SK-N-SH (cell line): ENCODE measurements around the gene HAT1. TPM values are rescaled to one million over a fixed set of nuclear protein-coding genes. Genes with fewer than 3 reads are reported as not detected.

ENCODE experiments used
- CTCF ChIA-PET: fragments of 300-600, 350-600 bp; formaldehyde crosslinking; extraction: SDS; loops from one replicate; lab custom pipeline; 2021; lab: Yijun Ruan, JAX
- POLR2A ChIA-PET: fragments of 350-600 bp; sonication (Branson Sonifier 250); formaldehyde crosslinking; extraction: SDS; loops from one replicate; lab custom pipeline; 2020; ENCODE audit warnings: antibody characterized with exemption, inconsistent platforms; lab: Yijun Ruan, JAX
- DNase-seq: peaks from one replicate; pipeline ENCODE4 v3.0.0; 2012
- H2AFZ ChIP-seq: fragments of 200-600 bp; sonication (generic); 2 replicates; pipeline ENCODE4 v1.8.1; 2016; ENCODE audit warnings: antibody characterized with exemption, mild to moderate bottlenecking, low read depth
- H3F3A ChIP-seq: fragments of 200-600 bp; sonication (generic); replicated peaks from 2 replicates; pipeline ENCODE3; 2016; ENCODE audit warnings: antibody characterized with exemption, mild to moderate bottlenecking; ENCODE audit not compliant: insufficient read depth
- H3K27ac ChIP-seq, 2 experiments: fragments of 200-500 bp in 1 of 2; fragments of 200-600 bp in 1 of 2; sonication (Bioruptor generic) in 1 of 2; sonication (generic), shearing (Covaris generic) in 1 of 2; 2 replicates each; pipeline versions ENCODE4 v1.5.1 to v1.6.1; 2014 to 2016; ENCODE audit warnings: low read depth in 2 of 2, inconsistent platforms in 1 of 2, low read length in 1 of 2, mild to moderate bottlenecking in 1 of 2, mixed read lengths in 1 of 2
- H3K27me3 ChIP-seq: fragments of 200-600 bp; sonication (generic), shearing (Covaris generic); 2 replicates; pipeline ENCODE4 v1.6.1; 2016; ENCODE audit warnings: mixed run types; ENCODE audit not compliant: insufficient read depth
- H3K36me3 ChIP-seq, 2 experiments: fragments of 200-500 bp in 1 of 2; fragments of 200-600 bp in 1 of 2; sonication (Bioruptor generic) in 1 of 2; sonication (generic) in 1 of 2; replicated peaks in 1 of 2; 2 replicates each; pipeline versions ENCODE3 to v1.5.1; 2014 to 2016; ENCODE audit warnings: low read length in 1 of 2, mild to moderate bottlenecking in 1 of 2; ENCODE audit not compliant: insufficient read depth in 2 of 2, control insufficient read depth in 1 of 2
- H3K4me1 ChIP-seq, 2 experiments: fragments of 200-500 bp in 1 of 2; fragments of 200-600 bp in 1 of 2; sonication (Bioruptor generic) in 1 of 2; sonication (generic), shearing (Covaris generic) in 1 of 2; 2 replicates each; pipeline versions ENCODE4 v1.5.1 to v1.6.1; 2014 to 2016; ENCODE audit warnings: low read depth in 1 of 2, low read length in 1 of 2, mixed run types in 1 of 2; ENCODE audit not compliant: insufficient read depth in 2 of 2, control insufficient read depth in 1 of 2
- H3K4me2 ChIP-seq: fragments of 200-600 bp; sonication (generic), shearing (Covaris generic); 2 replicates; pipeline ENCODE4 v1.6.1; 2017; ENCODE audit warnings: mixed run types
- H3K4me3 ChIP-seq, 2 experiments: fragments of 200-500 bp in 1 of 2; fragments of 200-600 bp in 1 of 2; sonication (Bioruptor generic) in 1 of 2; sonication (generic), shearing (Covaris generic) in 1 of 2; 2 replicates each; pipeline versions ENCODE4 v1.5.1 to v1.8.1; 2014 to 2016; ENCODE audit warnings: low read depth in 2 of 2, inconsistent platforms in 1 of 2, low read length in 1 of 2, mild to moderate bottlenecking in 1 of 2, mixed read lengths in 1 of 2, moderate library complexity in 1 of 2
- H3K79me2 ChIP-seq: fragments of 200-600 bp; sonication (generic); 2 replicates; pipeline ENCODE4 v1.8.1; 2017; ENCODE audit warnings: mild to moderate bottlenecking; ENCODE audit not compliant: insufficient read depth
- H3K9ac ChIP-seq: fragments of 200-600 bp; sonication (generic); 2 replicates; pipeline ENCODE4 v1.6.1; 2017; ENCODE audit warnings: mixed run types
- H3K9me2 ChIP-seq: fragments of 200-600 bp; sonication (generic); 2 replicates; pipeline ENCODE4 v1.6.1; 2017; ENCODE audit warnings: mixed run types
- H3K9me3 ChIP-seq: fragments of 200-600 bp; sonication (generic); 2 replicates; pipeline ENCODE4 v1.6.1; 2017; ENCODE audit warnings: mixed run types, mild to moderate bottlenecking, moderate library complexity
- H4K20me1 ChIP-seq: fragments of 200-600 bp; sonication (generic); 2 replicates; pipeline ENCODE4 v1.6.1; 2017; ENCODE audit warnings: mild to moderate bottlenecking, mixed run types; ENCODE audit not compliant: insufficient read depth
- ELF1 ChIP-seq: IDR thresholded peaks from 2 replicates; pipeline ENCODE4 v1.4.0; 2012
- EZH2phosphoT487 ChIP-seq: fragments of 200-600 bp; sonication (generic); IDR thresholded peaks from 2 replicates; pipeline ENCODE4 v1.6.1; 2017; ENCODE audit warnings: low read depth, mixed run types, mild to moderate bottlenecking, antibody characterized with exemption, moderate library complexity, borderline replicate concordance
- FOSL2 ChIP-seq: IDR thresholded peaks from 2 replicates; pipeline ENCODE4 v1.4.0; 2012; ENCODE audit warnings: low read depth, mild to moderate bottlenecking, moderate library complexity, borderline replicate concordance
- FOXJ3 ChIP-seq: sonication (generic); formaldehyde crosslinking; IDR thresholded peaks from 2 replicates; pipeline ENCODE4 v1.5.1; 2020; ENCODE audit warnings: mild to moderate bottlenecking, missing genetic modification reagents
- GATA2 ChIP-seq: sonication (generic); formaldehyde crosslinking; IDR thresholded peaks from 2 replicates; pipeline ENCODE4 v1.5.0; 2020; ENCODE audit warnings: mild to moderate bottlenecking, missing genetic modification reagents
- IRF3 ChIP-seq: fragments of 150-350 bp; IDR thresholded peaks from 2 replicates; pipeline ENCODE4 v1.6.1; 2016; ENCODE audit warnings: mild to moderate bottlenecking, low read depth, low read length
- JUND ChIP-seq: IDR thresholded peaks from 2 replicates; pipeline ENCODE4 v1.4.0; 2012
- MEF2A ChIP-seq: IDR thresholded peaks from 2 replicates; pipeline ENCODE4 v1.4.0; 2012; ENCODE audit warnings: low read depth, borderline replicate concordance
- RAD21 ChIP-seq: IDR thresholded peaks from 2 replicates; pipeline ENCODE4 v1.6.1; 2012; ENCODE audit warnings: mild to moderate bottlenecking, low read length
- RXRA ChIP-seq: IDR thresholded peaks from 2 replicates; pipeline ENCODE4 v1.4.0; 2012; ENCODE audit warnings: low read depth, mild to moderate bottlenecking, borderline replicate concordance
- SIN3A ChIP-seq: IDR thresholded peaks from 2 replicates; pipeline ENCODE4 v1.6.1; 2012; ENCODE audit warnings: low read depth, mild to moderate bottlenecking, low read length, moderate library complexity, borderline replicate concordance
- TAF1 ChIP-seq: IDR thresholded peaks from 2 replicates; pipeline ENCODE4 v1.6.1; 2012; ENCODE audit warnings: low read depth, mild to moderate bottlenecking, low read length, moderate library complexity, borderline replicate concordance
- TEAD4 ChIP-seq: IDR thresholded peaks from 2 replicates; pipeline ENCODE4 v1.4.0; 2012; ENCODE audit warnings: mild to moderate bottlenecking, borderline replicate concordance; ENCODE audit not compliant: insufficient read depth
- USF1 ChIP-seq: IDR thresholded peaks from 2 replicates; pipeline ENCODE4 v1.4.0; 2012; ENCODE audit warnings: low read depth, borderline replicate concordance
- WGBS: methylation state at CpG from one replicate; pipeline ENCODE4 v1.1.6; 2017; ENCODE audit warnings: low lambda C conversion rate; 5-methylcytosine and 5-hydroxymethylcytosine counted together
- polyA plus RNA-seq, 3 experiments: library from polyadenylated mRNA; depleted of rRNA; stranded (reverse); fragments of >200 nt; gene quantifications; 2 replicates each; pipeline ENCODE4 v1.2.3, GENCODE V29; 2012
- TF ChIP-seq, protein P1 (sequence below): IDR thresholded peaks from 2 replicates; pipeline ENCODE4 v1.4.0; 2012; ENCODE audit warnings: low read depth, borderline replicate concordance
- TF ChIP-seq, protein P2 (sequence below): IDR thresholded peaks from 2 replicates; pipeline ENCODE4 v1.6.1; 2012; ENCODE audit warnings: mild to moderate bottlenecking, low read depth, low read length, moderate library complexity

HAT1 gene
- polyA plus RNA-seq, 1 of the 3 experiments (the other 2 are of a cell fraction) = 18.6 TPM

DNA sequence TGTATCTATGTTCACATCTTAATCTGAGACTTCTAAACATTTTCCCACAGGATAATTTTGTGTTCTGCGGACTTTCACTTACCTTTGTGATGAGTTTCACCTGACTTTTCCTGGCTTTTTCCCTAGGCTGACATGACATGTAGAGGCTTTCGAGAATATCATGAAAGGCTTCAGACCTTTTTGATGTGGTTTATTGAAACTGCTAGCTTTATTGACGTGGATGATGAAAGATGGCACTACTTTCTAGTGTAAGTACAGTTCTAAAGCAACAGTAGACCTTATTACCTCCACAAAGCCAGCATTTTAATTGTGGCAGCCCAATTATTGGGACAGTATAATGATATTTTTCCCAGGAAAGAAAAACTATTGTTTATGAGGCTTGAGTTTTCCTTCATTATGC is 43.4 kb downstream of the HAT1 start (continued):
- TF ChIP-seq, protein P1, sequence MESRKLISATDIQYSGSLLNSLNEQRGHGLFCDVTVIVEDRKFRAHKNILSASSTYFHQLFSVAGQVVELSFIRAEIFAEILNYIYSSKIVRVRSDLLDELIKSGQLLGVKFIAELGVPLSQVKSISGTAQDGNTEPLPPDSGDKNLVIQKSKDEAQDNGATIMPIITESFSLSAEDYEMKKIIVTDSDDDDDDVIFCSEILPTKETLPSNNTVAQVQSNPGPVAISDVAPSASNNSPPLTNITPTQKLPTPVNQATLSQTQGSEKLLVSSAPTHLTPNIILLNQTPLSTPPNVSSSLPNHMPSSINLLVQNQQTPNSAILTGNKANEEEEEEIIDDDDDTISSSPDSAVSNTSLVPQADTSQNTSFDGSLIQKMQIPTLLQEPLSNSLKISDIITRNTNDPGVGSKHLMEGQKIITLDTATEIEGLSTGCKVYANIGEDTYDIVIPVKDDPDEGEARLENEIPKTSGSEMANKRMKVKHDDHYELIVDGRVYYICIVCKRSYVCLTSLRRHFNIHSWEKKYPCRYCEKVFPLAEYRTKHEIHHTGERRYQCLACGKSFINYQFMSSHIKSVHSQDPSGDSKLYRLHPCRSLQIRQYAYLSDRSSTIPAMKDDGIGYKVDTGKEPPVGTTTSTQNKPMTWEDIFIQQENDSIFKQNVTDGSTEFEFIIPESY = no peak
- TF ChIP-seq EZH2phosphoT487 = no peak
- TF ChIP-seq IRF3 = no peak
- TF ChIP-seq, all 33 proteins: peak for 0

DNA sequence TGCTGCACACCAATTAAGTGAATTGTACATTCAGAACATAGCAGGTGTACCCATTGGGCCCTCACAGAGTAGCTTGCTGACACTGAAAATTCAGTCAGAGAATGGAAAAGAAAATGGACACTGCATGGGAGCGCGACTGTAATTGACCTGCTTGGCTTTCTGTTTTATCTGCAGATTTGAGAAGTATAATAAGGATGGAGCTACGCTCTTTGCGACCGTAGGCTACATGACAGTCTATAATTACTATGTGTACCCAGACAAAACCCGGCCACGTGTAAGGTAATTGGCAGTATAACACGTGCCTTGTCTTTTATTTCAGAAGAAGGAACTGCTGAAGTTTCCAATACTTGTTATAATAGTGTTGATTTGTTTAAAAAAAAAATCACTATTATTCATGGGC is 44.0 kb downstream of the HAT1 start:
- peaks cover under 1% of the 10 kb centered on the region for H3K79me2 ChIP-seq
- CTCF ChIA-PET = interaction anchor here (0.6 kb wide), 1 partner anchor 121 kb away, joined by 3 read pairs; no protein-coding TSS in a partner anchor
- POLR2A ChIA-PET = no interaction called here
- 97% methylated on average over 8 of the region's 8 CpGs for whole genome bisulfite sequencing
- H2AFZ ChIP-seq = no peak overlapping the region
- no peak for DNase-seq
- TF ChIP-seq FOXJ3 (CRISPR knock-in tag) (no peak), FOSL2 (no peak), RXRA (no peak), SIN3A (no peak), USF1 (no peak), TAF1 (no peak), ELF1 (no peak), GATA2 (CRISPR knock-in tag) (no peak), EZH2phosphoT487 (no peak), TEAD4 (no peak), MEF2A (no peak), JUND (no peak), RAD21 (no peak)
- TF ChIP-seq, protein P1 = no peak
- TF ChIP-seq, protein P2, sequence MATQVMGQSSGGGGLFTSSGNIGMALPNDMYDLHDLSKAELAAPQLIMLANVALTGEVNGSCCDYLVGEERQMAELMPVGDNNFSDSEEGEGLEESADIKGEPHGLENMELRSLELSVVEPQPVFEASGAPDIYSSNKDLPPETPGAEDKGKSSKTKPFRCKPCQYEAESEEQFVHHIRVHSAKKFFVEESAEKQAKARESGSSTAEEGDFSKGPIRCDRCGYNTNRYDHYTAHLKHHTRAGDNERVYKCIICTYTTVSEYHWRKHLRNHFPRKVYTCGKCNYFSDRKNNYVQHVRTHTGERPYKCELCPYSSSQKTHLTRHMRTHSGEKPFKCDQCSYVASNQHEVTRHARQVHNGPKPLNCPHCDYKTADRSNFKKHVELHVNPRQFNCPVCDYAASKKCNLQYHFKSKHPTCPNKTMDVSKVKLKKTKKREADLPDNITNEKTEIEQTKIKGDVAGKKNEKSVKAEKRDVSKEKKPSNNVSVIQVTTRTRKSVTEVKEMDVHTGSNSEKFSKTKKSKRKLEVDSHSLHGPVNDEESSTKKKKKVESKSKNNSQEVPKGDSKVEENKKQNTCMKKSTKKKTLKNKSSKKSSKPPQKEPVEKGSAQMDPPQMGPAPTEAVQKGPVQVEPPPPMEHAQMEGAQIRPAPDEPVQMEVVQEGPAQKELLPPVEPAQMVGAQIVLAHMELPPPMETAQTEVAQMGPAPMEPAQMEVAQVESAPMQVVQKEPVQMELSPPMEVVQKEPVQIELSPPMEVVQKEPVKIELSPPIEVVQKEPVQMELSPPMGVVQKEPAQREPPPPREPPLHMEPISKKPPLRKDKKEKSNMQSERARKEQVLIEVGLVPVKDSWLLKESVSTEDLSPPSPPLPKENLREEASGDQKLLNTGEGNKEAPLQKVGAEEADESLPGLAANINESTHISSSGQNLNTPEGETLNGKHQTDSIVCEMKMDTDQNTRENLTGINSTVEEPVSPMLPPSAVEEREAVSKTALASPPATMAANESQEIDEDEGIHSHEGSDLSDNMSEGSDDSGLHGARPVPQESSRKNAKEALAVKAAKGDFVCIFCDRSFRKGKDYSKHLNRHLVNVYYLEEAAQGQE = no peak
- H3K9me3 ChIP-seq = no peaks in the 10 kb centered on the region
- H3K4me1 ChIP-seq = no peaks in the 10 kb centered on the region; a peak in 1 of 4 replicates
- H4K20me1 ChIP-seq = no peaks in the 10 kb centered on the region
- H3K4me3 ChIP-seq = no peak overlapping the region
- H3K36me3 ChIP-seq = peaks cover 29 to 36% of the 10 kb centered on the region in 2 experiments
- H3K9ac ChIP-seq = no peak overlapping the region
- no peak overlapping the region for H3K27ac ChIP-seq
- no peaks in the 10 kb centered on the region for H3K9me2 ChIP-seq
- no peaks in the 10 kb centered on the region for H3K27me3 ChIP-seq
- peaks cover 14% of the 10 kb centered on the region for H3F3A ChIP-seq
- no peak overlapping the region for H3K4me2 ChIP-seq
